Measurements from ENCODE around the gene CIC. TPM values are rescaled to one million over a fixed set of nuclear protein-coding genes. Genes with fewer than 3 reads are reported as not detected.

Gene CIC
- total RNA-seq, 1 experiment from 2014 or later, result 54.0 TPM

DNA sequence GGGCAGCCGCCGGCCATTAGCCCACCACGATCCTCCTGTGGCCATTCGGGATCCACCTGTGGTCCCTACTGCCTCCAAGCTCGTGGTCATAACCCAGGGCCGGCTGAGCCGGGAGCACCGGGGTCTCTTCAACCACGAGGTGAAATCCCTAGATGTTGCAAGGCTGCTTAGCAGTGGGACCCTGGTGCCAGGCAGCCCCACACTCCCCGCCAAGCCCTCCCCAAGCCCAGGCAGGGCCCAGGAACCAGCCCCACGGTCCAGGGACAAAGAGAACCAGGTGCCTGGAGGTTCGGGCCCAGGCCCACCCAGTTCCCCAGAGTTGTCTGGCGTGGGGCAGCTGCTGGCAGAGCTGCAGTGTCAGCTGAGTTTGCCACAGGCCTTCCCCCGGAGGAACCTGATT, 40.6 kb downstream of the CIC start:
- Histone ChIP-seq H4K5ac (ENCODE audit: insufficient read length, low read depth, low read length) (no peak overlapping the region), H3K23me2 (ENCODE audit: insufficient read length, low read depth, low read length, poor library complexity, severe bottlenecking) (peaks cover 3% of the 10 kb centered on the region), H2BK20ac (ENCODE audit: low read depth, low read length, poor library complexity, severe bottlenecking) (no peak overlapping the region), H2BK15ac (ENCODE audit: low read depth, low read length) (no peak overlapping the region), H2AFZ (ENCODE audit: low read length) (no peak overlapping the region), H3K79me1 (ENCODE audit: insufficient read depth, low read depth, low read length, poor library complexity, severe bottlenecking) (no peaks in the 10 kb centered on the region), H4K91ac (ENCODE audit: insufficient read length, low read depth, low read length) (no peak overlapping the region), H2BK12ac (ENCODE audit: insufficient read length, low read depth, low read length) (no peak overlapping the region), H2BK5ac (ENCODE audit: insufficient read length, low read length) (no peak overlapping the region), H3K9ac (ENCODE audit: extremely low read depth, insufficient read length, low read length) (no peak overlapping the region), H3K56ac (ENCODE audit: insufficient read length, low read depth, low read length) (no peak overlapping the region), H3K23ac (ENCODE audit: insufficient read length, low read depth, low read length) (no peak overlapping the region), H3K4ac (ENCODE audit: low read depth, low read length) (no peak overlapping the region), H2AK5ac (ENCODE audit: insufficient read length, low read length) (no peak overlapping the region), H3K27ac (ENCODE audit: insufficient read length, low read depth, low read length) (no peak overlapping the region), H3K18ac (ENCODE audit: insufficient read length, low read depth, low read length) (no peak overlapping the region), H3K4me2 (ENCODE audit: insufficient read depth, insufficient read length, low read length) (no peak overlapping the region), H3K9me3 (ENCODE audit: control insufficient read depth, low read depth, low read length) (no peaks in the 10 kb centered on the region), H4K8ac (replicated peaks; ENCODE audit: insufficient read length, low read depth, low read length) (no peak overlapping the region), H3K79me2 (ENCODE audit: insufficient read depth, low read length) (no peaks in the 10 kb centered on the region), H3T11ph (ENCODE audit: low read length) (no peak overlapping the region), H4K20me1 (ENCODE audit: control insufficient read depth, insufficient read depth, insufficient read length) (no peaks in the 10 kb centered on the region), H3K4me1 (ENCODE audit: insufficient read depth, low read length) (no peaks in the 10 kb centered on the region), H3K27me3 (ENCODE audit: insufficient read depth, low read length) (peaks cover 3% of the 10 kb centered on the region; the same call in 1 of the 2 replicates), H2BK120ac (ENCODE audit: low read depth, low read length, poor library complexity, severe bottlenecking) (no peak overlapping the region), H3K14ac (ENCODE audit: insufficient read depth, low read length) (no peak overlapping the region)
- TF ChIP-seq, protein P1, sequence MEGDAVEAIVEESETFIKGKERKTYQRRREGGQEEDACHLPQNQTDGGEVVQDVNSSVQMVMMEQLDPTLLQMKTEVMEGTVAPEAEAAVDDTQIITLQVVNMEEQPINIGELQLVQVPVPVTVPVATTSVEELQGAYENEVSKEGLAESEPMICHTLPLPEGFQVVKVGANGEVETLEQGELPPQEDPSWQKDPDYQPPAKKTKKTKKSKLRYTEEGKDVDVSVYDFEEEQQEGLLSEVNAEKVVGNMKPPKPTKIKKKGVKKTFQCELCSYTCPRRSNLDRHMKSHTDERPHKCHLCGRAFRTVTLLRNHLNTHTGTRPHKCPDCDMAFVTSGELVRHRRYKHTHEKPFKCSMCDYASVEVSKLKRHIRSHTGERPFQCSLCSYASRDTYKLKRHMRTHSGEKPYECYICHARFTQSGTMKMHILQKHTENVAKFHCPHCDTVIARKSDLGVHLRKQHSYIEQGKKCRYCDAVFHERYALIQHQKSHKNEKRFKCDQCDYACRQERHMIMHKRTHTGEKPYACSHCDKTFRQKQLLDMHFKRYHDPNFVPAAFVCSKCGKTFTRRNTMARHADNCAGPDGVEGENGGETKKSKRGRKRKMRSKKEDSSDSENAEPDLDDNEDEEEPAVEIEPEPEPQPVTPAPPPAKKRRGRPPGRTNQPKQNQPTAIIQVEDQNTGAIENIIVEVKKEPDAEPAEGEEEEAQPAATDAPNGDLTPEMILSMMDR (conservative IDR thresholded peaks at IDR 0.05), result no peak
- H3K4me1 Mint-ChIP-seq, result peaks cover 13 to 18% of the 10 kb centered on the region in 2 experiments
- H3K27ac Mint-ChIP-seq, result no peak overlapping the region
- no peaks in the 10 kb centered on the region for H3K9me3 Mint-ChIP-seq
- WGBS (ENCODE audit: extremely low coverage, insufficient read length, low lambda C conversion rate), result no CpG with 5 or more reads among the region's 14 CpGs
- H3K27me3 Mint-ChIP-seq (ENCODE audit: low read depth), result peaks cover 48% of the 10 kb centered on the region
- DNase-seq, result no peak
- no peaks in the 10 kb centered on the region; a peak in 1 of 7 replicates for H3K36me3 Mint-ChIP-seq (ENCODE audit: insufficient read depth in 1 of 3, low read depth in 3 of 3)
- no peak overlapping the region for H3K4me3 Mint-ChIP-seq
